Gastrocnemius medialis (tissue), 4 donors: ENCODE measurements around the gene MBD5. TPM values are rescaled to one million over a fixed set of nuclear protein-coding genes. Genes with fewer than 3 reads are reported as not detected.
"Not testable (repeated sequence)": the region's sequence is repeated elsewhere in the genome, so short reads cannot be mapped to it uniquely, and the experiment has no call there.

Source experiments
- ATAC-seq, 2 donors: fragments of 150-250 bp; one replicate each; pipeline ENCODE4 v1.9.1; 2016
- DNase-seq, 2 donors: peaks; one replicate each; pipeline ENCODE4 v3.0.0-alpha.2; 2019
- H3K27ac ChIP-seq, 4 donors: fragments of 200-600 bp; sonication (generic); 1 replicate in 1 of 4; 2 replicates in 3 of 4; pipeline ENCODE4 v1.5.1; 2016 to 2018; ENCODE audit warnings: mild to moderate bottlenecking in 2 of 4, moderate library complexity in 1 of 4
- H3K27me3 ChIP-seq, 3 donors: fragments of 200-600 bp; sonication (generic) in 2 of 3; 1 replicate in 1 of 3; 2 replicates in 2 of 3; pipeline versions ENCODE4 v1.5.1 to v1.6.0; 2016 to 2019; ENCODE audit warnings: mild to moderate bottlenecking in 1 of 3, moderate library complexity in 1 of 3
- H3K36me3 ChIP-seq, 2 donors: fragments of 200-600 bp; sonication (generic) in 1 of 2; one replicate each; pipeline ENCODE4 v1.5.1; 2017 to 2018
- H3K4me1 ChIP-seq, 2 donors: fragments of 200-600 bp; sonication (generic) in 1 of 2; one replicate each; pipeline ENCODE4 v1.5.1; 2016 to 2017; ENCODE audit warnings: mild to moderate bottlenecking in 2 of 2
- H3K4me3 ChIP-seq, 4 donors: fragments of 200-600 bp; sonication (generic) in 3 of 4; 1 replicate in 1 of 4; 2 replicates in 3 of 4; pipeline ENCODE4 v1.5.1; 2016 to 2019; ENCODE audit warnings: mild to moderate bottlenecking in 2 of 4
- H3K9me3 ChIP-seq, 3 donors: fragments of 200-600 bp; sonication (generic) in 2 of 3; 1 replicate in 1 of 3; 2 replicates in 2 of 3; pipeline ENCODE4 v1.5.1; 2016 to 2019
- POLR2A ChIP-seq, 2 donors: fragments of 450-650 bp; IDR thresholded peaks; one replicate each; pipeline ENCODE4 v1.6.1; 2017; ENCODE audit warnings: antibody characterized with exemption in 2 of 2, mild to moderate bottlenecking in 2 of 2, moderate library complexity in 2 of 2
- in situ Hi-C, 4 donors: fragments of 200-750 bp; cut with MboI; loops; one replicate each; pipeline versions ENCODE4 v1.15.0 to v1.8.0; 2017; ENCODE audit warnings: low sequenced_read_pairs in 4 of 4
- intact Hi-C: fragments of 100-400 bp; cut with DNase I; formaldehyde crosslinking; loops from one replicate; pipeline ENCODE4 v1.15.1; 2023; ENCODE audit warnings: low total_unique reads
- total RNA-seq, 4 donors: library from RNA; depleted of rRNA; stranded (reverse); fragments of >200 nt; gene quantifications; one replicate each; pipeline versions ENCODE4 v1.1.0 to v1.2.3, GENCODE V29; 2016
- TF ChIP-seq, protein P1 (sequence below), 5 experiments: fragments of 450-650 bp in 3 of 5; fragments of 200-600 bp in 2 of 5; sonication (generic) in 2 of 5; IDR thresholded peaks in 4 of 5; conservative IDR thresholded peaks in 1 of 5; 1 replicate in 4 of 5; 2 replicates in 1 of 5; pipeline ENCODE4 v1.5.1; 2016 to 2019; ENCODE audit warnings: antibody characterized with exemption in 5 of 5, mild to moderate bottlenecking in 3 of 5, moderate library complexity in 3 of 5

Gene MBD5
- total RNA-seq, 4 donors from 2014 or later: 15.2 to 27.2 (median 15.5) TPM

DNA sequence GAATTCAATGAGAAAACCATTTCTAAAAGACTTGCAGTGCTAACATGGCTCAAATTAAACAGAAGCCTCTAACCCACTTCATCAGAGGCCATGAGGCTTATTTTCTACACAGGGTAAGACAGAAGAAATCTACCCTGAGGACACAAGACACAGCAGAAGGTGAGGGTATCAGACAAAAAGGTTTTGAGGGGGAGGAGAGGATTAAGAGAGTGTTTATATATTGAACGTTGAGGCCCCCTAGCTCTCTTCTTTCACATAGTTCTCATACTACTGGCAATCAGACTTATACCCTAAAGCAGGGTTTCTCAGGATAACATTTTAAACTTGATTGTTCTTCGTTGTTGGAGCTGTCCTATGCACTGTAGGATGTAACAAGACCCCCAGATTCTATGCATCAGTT is 21.8 kb upstream of the MBD5 start:
- in situ Hi-C loops (no loop called here), intact Hi-C loops (no loop called here)
- Histone ChIP-seq H3K27ac (no peak overlapping the region), H3K4me3 (no peak overlapping the region), H3K4me1 (peaks cover 14 to 18% of the 10 kb centered on the region in 2 donors), H3K27me3 (no peaks in the 10 kb centered on the region), H3K9me3 (no peaks in the 10 kb centered on the region), H3K36me3 (no peaks in the 10 kb centered on the region)
- no peak for ATAC-seq
- DNase-seq: no peak
- TF ChIP-seq POLR2A (IDR thresholded peaks at IDR 0.05): no peak
- TF ChIP-seq, protein P1, sequence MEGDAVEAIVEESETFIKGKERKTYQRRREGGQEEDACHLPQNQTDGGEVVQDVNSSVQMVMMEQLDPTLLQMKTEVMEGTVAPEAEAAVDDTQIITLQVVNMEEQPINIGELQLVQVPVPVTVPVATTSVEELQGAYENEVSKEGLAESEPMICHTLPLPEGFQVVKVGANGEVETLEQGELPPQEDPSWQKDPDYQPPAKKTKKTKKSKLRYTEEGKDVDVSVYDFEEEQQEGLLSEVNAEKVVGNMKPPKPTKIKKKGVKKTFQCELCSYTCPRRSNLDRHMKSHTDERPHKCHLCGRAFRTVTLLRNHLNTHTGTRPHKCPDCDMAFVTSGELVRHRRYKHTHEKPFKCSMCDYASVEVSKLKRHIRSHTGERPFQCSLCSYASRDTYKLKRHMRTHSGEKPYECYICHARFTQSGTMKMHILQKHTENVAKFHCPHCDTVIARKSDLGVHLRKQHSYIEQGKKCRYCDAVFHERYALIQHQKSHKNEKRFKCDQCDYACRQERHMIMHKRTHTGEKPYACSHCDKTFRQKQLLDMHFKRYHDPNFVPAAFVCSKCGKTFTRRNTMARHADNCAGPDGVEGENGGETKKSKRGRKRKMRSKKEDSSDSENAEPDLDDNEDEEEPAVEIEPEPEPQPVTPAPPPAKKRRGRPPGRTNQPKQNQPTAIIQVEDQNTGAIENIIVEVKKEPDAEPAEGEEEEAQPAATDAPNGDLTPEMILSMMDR (IDR thresholded peaks at IDR 0.05 in 4 of 5, conservative IDR thresholded peaks at IDR 0.05 in 1 of 5): no peak

DNA sequence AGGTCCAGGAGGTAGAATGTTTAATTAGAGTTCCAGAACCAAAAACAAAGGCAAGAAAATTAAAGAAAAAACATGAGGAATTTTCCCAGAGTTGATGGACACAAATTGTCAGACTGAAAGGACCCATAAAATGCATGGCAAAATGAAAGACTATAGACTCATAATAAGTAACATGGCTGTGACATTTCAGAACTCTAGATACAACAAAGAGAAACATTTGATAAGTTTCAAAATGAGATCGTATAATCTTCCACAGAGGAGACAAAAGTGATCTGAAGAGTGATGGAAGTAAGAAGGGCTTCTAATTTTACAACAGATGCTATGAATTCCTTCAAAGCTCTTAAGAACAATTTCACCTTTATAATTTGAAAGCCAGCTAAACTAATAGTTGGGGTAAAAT is 20.8 kb upstream of the MBD5 start:
- DNase-seq (no peak), ATAC-seq (no peak)
- TF ChIP-seq, protein P1 (IDR thresholded peaks at IDR 0.05 in 4 of 5, conservative IDR thresholded peaks at IDR 0.05 in 1 of 5): no peak
- TF ChIP-seq POLR2A (IDR thresholded peaks at IDR 0.05): no peak
- peaks cover 14 to 18% of the 10 kb centered on the region in 2 donors for H3K4me1 ChIP-seq
- no peaks in the 10 kb centered on the region for H3K36me3 ChIP-seq
- no peak overlapping the region for H3K4me3 ChIP-seq
- no peak overlapping the region for H3K27ac ChIP-seq
- H3K9me3 ChIP-seq: no peaks in the 10 kb centered on the region
- in situ Hi-C loops: no loop called here
- no peaks in the 10 kb centered on the region for H3K27me3 ChIP-seq
- intact Hi-C loops: no loop called here

DNA sequence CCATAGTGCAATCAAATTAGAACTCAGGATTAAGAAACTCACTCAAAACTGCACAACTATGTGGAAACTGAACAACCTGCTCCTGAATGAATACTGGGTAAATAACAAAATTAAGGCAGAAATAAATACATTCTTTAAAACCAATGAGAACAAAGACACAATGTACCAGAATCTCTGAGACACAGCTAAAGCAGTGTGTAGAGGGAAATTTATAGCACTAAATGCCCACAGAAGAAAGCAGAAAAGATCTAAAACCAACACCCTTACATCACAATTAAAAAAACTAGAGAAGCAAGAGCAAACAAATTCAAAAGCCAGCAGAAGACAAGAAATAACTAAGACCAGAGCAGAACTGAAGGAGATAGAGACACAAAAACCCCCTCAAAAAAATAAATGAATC is 18.5 kb upstream of the MBD5 start:
- intact Hi-C loops, DNase-seq, H3K9me3 ChIP-seq, H3K36me3 ChIP-seq, in situ Hi-C loops, H3K27me3 ChIP-seq, H3K27ac ChIP-seq, ATAC-seq, H3K4me3 ChIP-seq: not testable (repeated sequence)
- H3K4me1 ChIP-seq: peaks cover 14 to 18% of the 10 kb centered on the region in 2 donors

DNA sequence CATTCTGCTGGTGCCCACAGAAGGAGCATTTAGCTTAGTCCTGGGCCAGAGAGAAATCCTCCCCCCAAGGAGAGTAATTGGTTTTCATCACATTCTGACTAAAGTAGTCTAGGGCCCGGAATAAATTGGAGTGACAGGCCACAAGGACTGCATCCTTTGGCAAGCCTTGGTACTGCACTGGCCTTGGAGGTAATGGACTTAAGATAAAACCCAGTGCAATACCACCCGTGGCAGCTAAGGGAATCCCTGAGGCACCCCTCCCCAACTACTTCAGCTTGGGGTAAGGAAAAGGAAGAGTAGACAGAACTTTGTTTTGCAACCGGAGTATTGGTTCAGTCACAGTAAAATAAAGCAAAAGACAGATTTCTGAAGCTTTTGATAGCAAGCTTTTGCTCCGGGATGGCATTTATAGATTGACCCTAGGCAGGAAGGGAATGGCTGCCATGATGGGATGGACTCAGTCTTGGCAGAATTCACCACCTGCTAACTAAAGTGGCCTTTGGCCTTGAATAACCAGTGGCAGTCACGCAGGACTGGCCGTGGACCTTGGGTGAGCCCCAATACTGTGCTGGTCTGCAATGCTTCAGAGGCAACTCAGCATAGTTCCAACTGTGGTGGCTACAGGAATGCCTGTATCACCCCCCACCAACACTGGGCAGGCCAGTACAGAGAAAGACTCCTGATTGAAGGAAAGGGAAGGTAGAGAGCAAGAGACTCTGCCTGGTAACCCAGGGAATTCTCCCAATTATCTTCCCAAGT is 14.5 kb upstream of the MBD5 start:
- Histone ChIP-seq H3K27ac (no peak overlapping the region), H3K27me3 (no peaks in the 10 kb centered on the region), H3K9me3 (no peaks in the 10 kb centered on the region), H3K36me3 (no peaks in the 10 kb centered on the region), H3K4me1 (peaks cover 3 to 4% of the 10 kb centered on the region in 2 donors), H3K4me3 (no peak overlapping the region)
- no peak for DNase-seq
- ATAC-seq: no peak
- intact Hi-C loops (no loop called here), in situ Hi-C loops (no loop called here)
- TF ChIP-seq POLR2A (IDR thresholded peaks at IDR 0.05): no peak
- TF ChIP-seq, protein P1 (IDR thresholded peaks at IDR 0.05 in 4 of 5, conservative IDR thresholded peaks at IDR 0.05 in 1 of 5): no peak

DNA sequence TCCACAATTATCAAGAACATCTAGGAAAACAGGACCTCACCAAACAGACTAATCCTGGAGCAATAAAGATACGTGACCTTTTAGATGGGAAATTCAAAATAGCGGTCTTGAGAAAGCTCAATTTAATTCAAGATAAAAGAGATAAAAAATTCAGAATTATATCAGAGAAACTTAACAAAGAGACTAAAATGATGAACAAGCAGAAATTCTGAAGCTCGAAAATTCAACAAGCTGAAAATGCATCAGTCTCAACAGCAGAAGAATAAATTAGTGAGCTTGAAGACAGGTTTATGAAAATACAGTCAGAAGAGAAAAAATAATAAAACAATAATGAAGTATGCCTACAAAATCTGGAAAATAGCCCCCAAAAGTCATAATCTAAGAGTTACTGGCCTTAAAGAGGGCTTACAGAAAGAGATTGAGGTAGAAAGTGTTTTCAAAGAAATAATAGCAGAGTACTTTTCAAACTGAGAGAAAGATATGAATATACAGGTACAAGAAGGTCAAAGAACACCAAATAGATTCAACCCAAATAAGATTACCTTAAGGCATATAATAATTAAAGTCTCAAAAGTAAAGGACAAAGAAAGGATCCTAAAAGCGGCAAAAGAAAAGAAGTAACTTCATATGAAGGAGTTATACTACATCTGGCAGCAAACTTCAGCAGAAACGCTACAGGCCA is 13.5 kb upstream of the MBD5 start:
- intact Hi-C loops: no loop called here
- Histone ChIP-seq H3K4me3 (no peak overlapping the region), H3K9me3 (no peaks in the 10 kb centered on the region), H3K27me3 (no peaks in the 10 kb centered on the region), H3K36me3 (no peaks in the 10 kb centered on the region), H3K27ac (no peak overlapping the region), H3K4me1 (peaks cover 8 to 13% of the 10 kb centered on the region in 2 donors)
- TF ChIP-seq, protein P1 (IDR thresholded peaks at IDR 0.05 in 4 of 5, conservative IDR thresholded peaks at IDR 0.05 in 1 of 5): no peak
- TF ChIP-seq POLR2A (IDR thresholded peaks at IDR 0.05): no peak
- no peak for ATAC-seq
- in situ Hi-C loops: no loop called here
- no peak for DNase-seq

DNA sequence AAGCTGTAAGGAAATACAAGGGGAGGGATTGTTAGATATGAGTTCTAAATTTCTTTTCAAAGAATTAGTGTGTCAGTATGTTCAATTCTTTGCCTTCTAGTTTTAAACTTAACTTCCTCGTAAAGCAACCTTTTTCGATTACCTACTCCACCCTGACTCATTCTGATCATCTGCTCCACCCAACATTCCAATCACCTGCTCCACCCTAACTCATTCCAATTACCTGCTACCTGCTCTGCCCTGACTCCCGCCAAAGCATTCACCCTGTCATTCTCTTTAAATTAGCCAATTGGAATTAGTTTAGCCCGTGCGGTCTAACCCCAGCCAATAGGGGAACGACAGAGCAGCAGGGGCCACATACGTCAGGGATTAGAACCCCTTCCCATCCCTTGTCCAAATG is 12.5 kb upstream of the MBD5 start:
- H3K36me3 ChIP-seq, H3K9me3 ChIP-seq, H3K27ac ChIP-seq, H3K4me3 ChIP-seq, intact Hi-C loops, H3K27me3 ChIP-seq, in situ Hi-C loops, DNase-seq, ATAC-seq: not testable (repeated sequence)
- H3K4me1 ChIP-seq: peaks cover 13 to 18% of the 10 kb centered on the region in 2 donors
